ENCODE measurements around the gene DDI1. TPM values are rescaled to one million over a fixed set of nuclear protein-coding genes. Genes with fewer than 3 reads are reported as not detected.

The DDI1 gene
- total RNA-seq, 4 donors from 2014 or later: not detected

- Histone ChIP-seq H3K27me3 (peaks cover 0 to 29% (median 0%) of the 10 kb centered on the region in 4 donors), H3K27ac (no peak overlapping the region), H3K9me3 (no peaks in the 10 kb centered on the region), H3K4me3 (no peak overlapping the region), H3K4me1 (no peaks in the 10 kb centered on the region), H3K36me3 (no peaks in the 10 kb centered on the region)
- DNase-seq: no peak
- TF ChIP-seq POLR2A (IDR thresholded peaks at IDR 0.05) (no peak), CTCF (IDR thresholded peaks at IDR 0.05) (no peak)
- WGBS, 2 donors: 64 to 70% methylated on average over 2 of the region's 2 CpGs
- intact Hi-C loops (cut with DNase I): no loop called here
These were observed 41.9 kb upstream of the DDI1 start for GRCh38 chr11:103994518-103994917.

GRCh38 chr11:103995896-103996295 lies 40.5 kb upstream of the DDI1 start:
- no peak for DNase-seq
- H3K27ac ChIP-seq: no peak overlapping the region
- TF ChIP-seq POLR2A (IDR thresholded peaks at IDR 0.05): no peak
- TF ChIP-seq CTCF (IDR thresholded peaks at IDR 0.05): no peak
- no peaks in the 10 kb centered on the region for H3K9me3 ChIP-seq
- no peaks in the 10 kb centered on the region for H3K36me3 ChIP-seq
- peaks cover 0 to 35% (median 0%) of the 10 kb centered on the region in 4 donors for H3K27me3 ChIP-seq
- WGBS, 2 donors: 89 to 92% methylated on average over 4 of the region's 4 CpGs
- no peaks in the 10 kb centered on the region for H3K4me1 ChIP-seq
- H3K4me3 ChIP-seq: no peak overlapping the region
- intact Hi-C loops (cut with DNase I): no loop called here

- TF ChIP-seq POLR2A (IDR thresholded peaks at IDR 0.05) (no peak), CTCF (IDR thresholded peaks at IDR 0.05) (no peak)
- H3K27me3 ChIP-seq: peaks cover 0 to 45% (median 0%) of the 10 kb centered on the region in 4 donors
- intact Hi-C loops (cut with DNase I): no loop called here
- WGBS, 2 donors: 64 to 92% methylated on average over 1 of the region's 1 CpG
- H3K36me3 ChIP-seq: no peaks in the 10 kb centered on the region
- H3K4me1 ChIP-seq: no peaks in the 10 kb centered on the region
- no peaks in the 10 kb centered on the region for H3K9me3 ChIP-seq
- no peak overlapping the region for H3K4me3 ChIP-seq
- no peak for DNase-seq
- no peak overlapping the region for H3K27ac ChIP-seq
These were observed 39.4 kb upstream of the DDI1 start for GRCh38 chr11:103997082-103997481.

- Histone ChIP-seq H3K4me1 (no peaks in the 10 kb centered on the region), H3K9me3 (no peaks in the 10 kb centered on the region), H3K36me3 (no peaks in the 10 kb centered on the region), H3K27ac (no peak overlapping the region), H3K4me3 (no peak overlapping the region), H3K27me3 (peaks cover 0 to 62% (median 0%) of the 10 kb centered on the region in 4 donors)
- intact Hi-C loops (cut with DNase I): no loop called here
- TF ChIP-seq CTCF (IDR thresholded peaks at IDR 0.05) (no peak), POLR2A (IDR thresholded peaks at IDR 0.05) (no peak)
- no peak for DNase-seq
- WGBS, 2 donors: 72 to 78% methylated on average over 5 of the region's 5 CpGs
These were observed 37.5 kb upstream of the DDI1 start for GRCh38 chr11:103998826-103999508.

GRCh38 chr11:104000798-104001197 lies 35.6 kb upstream of the DDI1 start:
- intact Hi-C loops (cut with DNase I): no loop called here
- no peak overlapping the region for H3K27ac ChIP-seq

More at GRCh38 chr11:104000798-104001197, 35.6 kb upstream of the DDI1 start:
- Histone ChIP-seq H3K9me3 (no peaks in the 10 kb centered on the region), H3K4me3 (no peak overlapping the region), H3K4me1 (peaks cover 0 to 4% (median 0%) of the 10 kb centered on the region in 3 donors), H3K36me3 (no peaks in the 10 kb centered on the region), H3K27me3 (peaks cover 0 to 59% (median 0%) of the 10 kb centered on the region in 4 donors)
- DNase-seq: no peak
- WGBS, 2 donors: 68 to 76% methylated on average over 5 of the region's 5 CpGs
- TF ChIP-seq CTCF (IDR thresholded peaks at IDR 0.05) (no peak), POLR2A (IDR thresholded peaks at IDR 0.05) (no peak)
